HG03066 (cell line): Measurements from ENCODE around the gene ZDHHC3.

ENCODE experiments used
- ATAC-seq: cut with Tn5 transposase; IDR thresholded peaks from one replicate; pipeline ENCODE4 v1.9.1; 2021; ENCODE audit warnings: low read depth; ENCODE audit not compliant: unreplicated experiment

ZDHHC3 gene

DNA sequence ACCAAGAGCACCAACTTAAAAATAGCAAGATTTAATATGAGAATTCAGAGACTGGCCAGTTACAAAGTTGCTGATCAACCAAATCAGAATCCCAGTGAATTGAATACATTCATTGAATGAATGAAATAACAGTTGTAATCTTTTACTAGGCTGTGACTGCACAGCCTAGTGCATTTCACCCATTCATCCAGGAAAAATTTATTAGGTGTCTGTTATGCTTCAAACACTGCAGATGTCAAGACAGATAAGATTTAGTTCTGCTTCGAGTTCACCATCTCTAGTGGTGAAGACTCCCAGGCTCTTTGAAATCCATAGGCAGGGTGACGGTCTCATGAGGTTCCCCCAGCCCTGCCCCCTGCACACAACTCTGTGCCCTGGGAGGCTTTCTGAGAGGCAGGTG, 72.7 kb downstream of the ZDHHC3 start:
- ATAC-seq, result no peak

- ATAC-seq, result no peak
These were observed 73.3 kb downstream of the ZDHHC3 start for GRCh38 chr3:44902628-44903027.

DNA sequence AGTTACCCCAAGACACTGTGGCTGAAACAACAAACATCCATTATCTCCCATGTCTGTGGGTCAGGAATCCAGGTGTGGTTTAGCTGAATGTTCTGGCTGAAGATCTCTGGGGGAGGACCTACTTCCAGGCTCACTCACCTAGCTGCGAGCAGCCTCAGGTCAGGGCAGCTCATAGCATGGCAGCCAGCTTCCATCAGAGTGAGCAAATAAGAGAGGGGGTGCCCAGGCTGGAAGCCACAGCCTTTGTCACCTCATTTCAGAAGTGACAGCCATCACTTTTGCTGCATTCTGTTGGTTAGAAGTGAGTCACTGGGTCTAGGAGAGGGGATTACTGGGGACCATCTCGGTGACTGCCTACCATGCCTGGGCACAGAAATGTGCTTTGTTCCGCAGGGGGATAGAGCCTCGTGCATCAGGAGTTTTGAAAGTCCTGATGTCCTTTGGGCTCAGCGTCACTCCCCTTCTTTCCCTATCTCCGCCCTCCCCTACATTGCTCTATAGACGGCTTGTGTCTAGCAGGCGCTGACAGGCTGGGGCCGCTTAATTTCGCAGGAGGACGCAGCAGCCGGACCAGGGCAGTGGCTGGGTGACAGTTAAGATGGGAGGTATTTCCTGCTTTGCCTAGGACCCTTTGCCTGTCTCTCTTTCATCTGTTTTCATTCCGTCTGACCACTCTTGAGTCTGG, 76.1 kb downstream of the ZDHHC3 start:
- ATAC-seq, result no peak

DNA sequence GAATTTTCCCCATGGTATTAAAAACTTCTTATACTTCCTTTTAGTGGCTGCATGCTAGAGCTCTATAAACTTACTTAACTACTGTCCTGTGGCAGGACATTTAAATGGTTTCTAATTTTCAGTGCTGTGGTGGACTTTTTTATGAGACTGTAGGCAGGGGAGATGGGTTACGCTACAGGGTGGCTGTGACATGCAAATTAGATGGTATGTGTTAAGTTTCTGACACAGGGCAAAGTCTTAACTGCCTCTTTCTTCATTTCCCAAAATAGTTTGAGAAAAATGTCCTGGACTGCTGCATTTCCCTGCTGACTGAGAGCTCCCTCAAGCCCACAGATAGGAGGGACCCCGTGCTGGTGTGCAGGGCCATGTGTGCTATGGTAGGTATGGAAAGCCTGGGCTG, 79.5 kb downstream of the ZDHHC3 start:
- no peak for ATAC-seq

DNA sequence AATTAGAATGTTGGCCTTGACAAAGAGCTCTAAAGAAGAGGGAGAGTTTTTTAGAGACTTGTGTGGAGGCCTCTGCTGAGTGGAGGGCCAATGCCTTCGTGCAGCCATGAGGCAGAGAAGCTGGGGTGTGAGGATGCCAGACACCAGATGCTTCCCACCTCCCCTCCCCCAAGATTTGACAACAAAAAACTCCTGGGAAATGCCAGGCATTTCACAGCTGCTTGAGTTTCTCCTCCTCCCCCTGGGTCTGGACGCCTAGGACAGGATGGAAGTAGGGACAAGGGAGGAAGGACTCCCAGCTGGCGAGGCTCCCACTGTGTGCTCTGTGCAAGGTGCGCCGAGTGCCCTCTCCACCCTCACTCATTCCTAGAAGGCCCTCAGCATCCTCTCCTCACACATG, 81.5 kb downstream of the ZDHHC3 start:
- no peak for ATAC-seq

DNA sequence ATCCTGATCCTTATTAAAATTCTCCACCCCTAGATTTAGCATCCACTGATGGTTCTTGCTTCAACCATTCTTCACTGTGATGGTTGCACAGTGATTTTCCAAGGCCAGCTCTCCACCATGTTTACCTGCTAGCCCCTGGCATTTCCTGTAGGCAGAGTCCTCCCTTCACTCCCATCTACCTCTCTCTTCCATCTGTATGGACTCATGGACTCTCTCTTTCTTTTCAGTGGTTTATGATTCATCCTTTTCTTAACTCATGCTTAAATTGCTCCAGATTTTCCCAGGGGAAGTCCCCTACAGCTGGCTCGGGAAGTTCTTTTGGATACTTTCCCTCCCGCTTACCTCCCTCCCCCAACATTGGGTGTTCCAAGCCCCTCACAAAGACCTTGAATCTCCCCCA, 82.9 kb downstream of the ZDHHC3 start:
- no peak for ATAC-seq

DNA sequence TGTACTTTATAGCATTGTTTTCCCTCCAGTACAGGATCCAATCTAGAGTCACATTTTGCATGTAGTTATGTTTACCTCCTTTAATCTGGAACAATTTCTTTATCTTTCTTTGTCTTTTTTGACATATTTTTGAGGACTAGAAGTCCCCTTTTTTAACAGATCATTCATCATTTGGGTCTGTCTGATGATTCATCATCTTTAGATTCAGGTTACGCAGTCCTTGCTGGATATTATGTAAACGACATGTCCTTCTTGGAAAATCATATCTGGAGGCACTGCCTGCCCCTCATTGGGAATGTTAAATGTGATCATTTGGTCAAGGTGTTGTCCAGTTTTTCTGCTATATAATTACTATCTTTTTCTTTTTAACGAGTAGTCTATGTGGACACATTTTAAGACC, 83.3 kb downstream of the ZDHHC3 start:
- no peak for ATAC-seq

- ATAC-seq, result no peak
These were observed 85.1 kb downstream of the ZDHHC3 start for GRCh38 chr3:44890852-44891251.

DNA sequence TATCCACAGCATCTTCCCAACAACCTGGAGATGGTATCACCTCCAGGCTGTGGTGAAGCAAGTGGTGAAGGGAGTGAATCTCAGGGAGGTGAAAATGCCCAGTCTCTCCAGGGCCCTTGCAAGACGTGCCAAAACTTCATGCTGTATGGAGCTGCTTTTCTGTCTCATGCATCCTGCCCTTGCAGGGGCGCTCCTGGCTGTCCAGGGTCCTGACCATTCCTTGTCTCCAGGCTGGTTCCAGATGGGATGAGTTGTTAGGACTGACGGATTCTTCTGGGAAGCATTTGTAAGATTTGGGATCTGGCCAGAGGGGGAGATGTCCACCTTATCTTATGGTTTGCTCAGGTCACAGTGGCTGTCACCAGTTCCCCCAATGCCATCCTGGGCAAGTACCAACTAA, 85.7 kb downstream of the ZDHHC3 start:
- no peak for ATAC-seq

DNA sequence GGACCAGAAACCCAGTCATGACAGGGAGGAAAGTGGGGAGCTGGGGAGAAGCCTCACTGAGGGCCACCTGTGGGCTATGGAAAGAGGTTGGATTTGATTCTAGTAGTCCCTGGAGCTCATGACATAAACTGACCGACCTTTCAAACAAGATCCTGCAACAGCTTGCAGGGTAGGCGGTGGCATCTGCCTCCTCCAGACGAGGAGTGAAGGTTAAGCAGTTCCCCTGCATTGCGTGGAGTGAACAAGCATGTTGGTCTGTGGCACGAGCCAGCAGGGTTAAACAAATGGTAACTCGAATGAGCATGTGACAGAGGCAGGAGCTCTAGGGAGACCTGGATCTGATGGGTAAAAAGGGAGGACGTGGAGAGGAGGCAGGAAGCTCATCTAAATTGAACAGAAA, 88.9 kb downstream of the ZDHHC3 start:
- no peak for ATAC-seq

GRCh38 chr3:44886561-44886960, 89.4 kb downstream of the ZDHHC3 start:
- ATAC-seq, result no peak

DNA sequence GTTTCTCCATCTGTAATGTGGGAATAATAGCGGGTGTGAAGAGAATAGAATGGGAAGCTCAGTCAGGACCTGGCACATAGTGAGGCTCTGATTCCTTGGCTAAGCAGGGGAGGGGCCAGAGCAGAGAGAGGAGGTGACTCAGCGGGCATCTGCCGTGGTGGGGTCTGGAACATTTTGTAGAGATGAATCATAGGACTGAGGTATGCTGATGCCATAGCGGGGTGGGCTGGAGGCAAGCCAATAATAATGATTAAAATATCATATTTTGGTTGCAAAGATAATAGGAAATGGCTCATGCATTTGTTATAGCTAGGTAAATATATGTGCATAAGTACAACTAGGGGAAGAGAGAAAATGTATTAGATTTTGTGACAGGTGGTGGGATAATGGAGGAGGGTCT, 90.4 kb downstream of the ZDHHC3 start:
- ATAC-seq, result no peak

DNA sequence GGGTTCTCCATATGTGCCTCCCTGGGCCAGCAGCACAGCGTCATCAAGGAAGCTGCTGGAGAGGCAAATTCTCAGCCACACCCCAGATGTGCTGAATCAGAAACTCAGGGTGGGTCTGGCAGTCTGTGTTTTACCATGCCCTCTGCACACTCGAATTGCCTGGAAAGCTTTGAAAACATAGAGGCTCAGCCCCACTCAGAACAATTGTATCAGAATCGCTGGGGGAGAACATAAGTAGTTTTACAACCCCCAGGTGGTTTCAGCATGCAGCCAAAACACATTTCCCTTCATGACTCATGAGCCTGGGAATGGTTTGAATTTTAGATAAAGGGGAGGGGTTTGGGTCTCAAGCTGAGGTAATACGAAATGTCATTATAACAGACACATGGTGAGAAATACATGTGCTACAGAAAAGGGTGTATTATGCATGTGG, 92.0 kb downstream of the ZDHHC3 start:
- no peak for ATAC-seq

DNA sequence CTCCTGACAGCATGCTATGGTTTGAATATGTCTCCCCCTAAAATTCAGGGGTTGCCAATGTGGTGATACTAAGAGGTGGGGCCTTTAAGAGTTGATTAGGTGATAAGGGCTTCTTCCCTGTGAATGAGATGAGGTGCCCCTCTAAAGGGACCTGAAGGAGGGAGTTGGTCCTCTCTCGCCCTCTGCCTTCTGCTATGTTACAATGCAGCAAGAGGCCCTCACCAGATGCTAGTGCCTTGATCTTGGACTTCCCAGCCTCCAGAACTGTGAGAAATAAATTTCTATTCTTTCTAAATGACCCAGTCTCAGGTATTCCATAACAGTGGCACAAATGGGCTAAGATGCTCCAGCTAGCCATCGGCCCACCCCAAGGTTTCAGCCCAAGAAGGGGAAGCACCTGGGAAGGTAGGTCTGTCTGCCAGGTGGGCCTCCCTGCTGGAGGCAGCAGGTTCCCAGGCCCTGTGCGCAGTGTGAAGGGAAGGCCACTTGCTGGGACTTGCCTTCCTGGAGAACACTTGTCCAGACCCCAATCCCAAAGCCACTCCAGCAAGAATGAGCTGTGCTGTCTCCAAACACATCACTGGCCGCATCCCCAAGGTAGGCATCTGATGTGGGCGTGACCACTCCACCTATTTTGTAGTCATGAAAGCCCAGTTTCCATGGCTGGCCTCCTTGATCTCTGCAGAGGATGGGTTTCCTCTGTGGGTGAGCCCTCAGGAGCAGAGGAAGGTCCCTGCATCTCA, 92.6 kb downstream of the ZDHHC3 start:
- ATAC-seq, result no peak

- ATAC-seq, result no peak
These were observed 95.7 kb downstream of the ZDHHC3 start for GRCh38 chr3:44880284-44880683.

DNA sequence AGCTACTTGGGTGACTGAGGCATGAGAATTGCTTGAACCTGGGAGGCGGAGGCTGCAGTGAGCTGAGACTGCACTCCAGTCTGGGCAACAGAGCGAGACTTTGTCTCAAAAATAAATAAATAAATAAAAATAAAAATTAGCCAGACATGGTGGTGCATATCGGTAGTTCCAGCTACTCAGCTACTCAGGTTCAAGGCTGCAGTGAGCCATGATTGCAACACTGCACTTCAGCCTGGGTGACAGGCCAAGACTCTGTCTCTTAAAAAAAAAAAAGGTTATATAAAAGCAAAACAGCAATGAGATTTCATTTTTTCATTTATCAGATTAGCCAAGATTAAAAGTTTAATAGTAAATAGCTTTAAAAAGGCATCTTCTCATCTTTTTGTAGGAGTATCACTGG, 98.6 kb downstream of the ZDHHC3 start:
- no peak for ATAC-seq

DNA sequence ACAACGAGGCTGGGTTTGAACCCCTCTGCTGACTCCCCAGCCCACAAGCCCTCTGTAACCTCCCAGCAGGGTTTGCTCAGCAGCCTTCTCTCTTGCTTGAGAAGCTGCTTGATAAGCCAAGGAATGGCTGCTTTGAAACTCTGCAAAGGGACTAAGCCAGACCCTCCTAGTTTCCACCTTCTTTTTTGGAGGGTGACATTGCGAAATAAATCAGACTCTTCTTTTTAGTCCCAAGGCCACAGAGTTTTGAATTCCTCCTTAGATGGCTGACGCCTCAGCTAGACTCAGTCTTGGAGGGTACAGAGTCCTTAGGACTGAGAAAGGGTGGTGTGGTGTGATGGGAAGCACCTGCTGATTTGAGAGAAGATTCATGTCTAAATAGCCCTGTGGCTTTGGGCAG, 100.4 kb downstream of the ZDHHC3 start:
- no peak for ATAC-seq
